K562 (cell line): ENCODE results near the gene CYP2R1. TPM values are rescaled to one million over a fixed set of nuclear protein-coding genes. Genes with fewer than 3 reads are reported as not detected.
A peak's percentile ranks its signal among the peaks of the same experiment; 100 is the strongest.

ENCODE experiments used
- ATAC-seq: fragments of 200-7000 bp; cut with Tn5 transposase; 3 replicates; pipeline ENCODE4 v1.9.1; 2020; ENCODE audit warnings: moderate library complexity
- BruUV-seq: library from RNA; stranded (reverse); fragments of 400-500 nt; replicated peaks from 2 replicates; lab custom pipeline; 2021; lab: Mats Ljungman, UMichigan
- CTCF ChIA-PET: fragments of 300-600 bp; formaldehyde crosslinking; extraction: SDS; loops from one replicate; lab custom pipeline; 2021; ENCODE audit warnings: low intra/inter-chr PET ratio; lab: Yijun Ruan, JAX
- POLR2A ChIA-PET: fragments of 300-600, 350-650 bp; sonication (Branson Sonifier 250); formaldehyde crosslinking; extraction: SDS; loops from one replicate; lab custom pipeline; 2021; ENCODE audit warnings: antibody characterized with exemption, inconsistent platforms; lab: Yijun Ruan, JAX
- DNase-seq, 4 experiments: peaks; one replicate each; pipeline versions ENCODE4 v3.0.0 to v3.0.0-alpha.2; 2011 to 2018; ENCODE audit warnings: low spot score in 3 of 4, mixed read lengths in 3 of 4; ENCODE audit errors: extremely low read depth in 1 of 4
- FAIRE-seq: peaks from 2 replicates; lab custom pipeline; 2011; peaks lifted over from hg19 to GRCh38; lab: Jason Lieb, UNC
- H2AFZ ChIP-seq: 2 replicates; pipeline ENCODE4 v1.6.0; 2011; ENCODE audit warnings: low read depth, low read length, control low read depth, inconsistent platforms
- H3K27ac ChIP-seq: fragments of 200-600 bp; 3 replicates; pipeline ENCODE4 v1.8.0; 2011; ENCODE audit warnings: low read depth, mild to moderate bottlenecking, control low read depth, inconsistent platforms, low read length, moderate library complexity, mixed read lengths; ENCODE audit errors: extremely low read depth
- H3K27me3 ChIP-seq, 2 experiments: fragments of 300-600 bp in 1 of 2; 2 replicates in 1 of 2; 3 replicates in 1 of 2; pipeline versions ENCODE4 v1.6.0 to v1.8.0; 2011; ENCODE audit warnings: inconsistent platforms in 2 of 2, low read length in 2 of 2, mild to moderate bottlenecking in 1 of 2, mixed read lengths in 1 of 2, moderate library complexity in 1 of 2; ENCODE audit not compliant: control insufficient read depth in 2 of 2, insufficient read depth in 2 of 2
- H3K36me3 ChIP-seq: fragments of 300-600 bp; 3 replicates; pipeline ENCODE4 v1.8.0; 2011; ENCODE audit warnings: mild to moderate bottlenecking, low read length, inconsistent platforms; ENCODE audit not compliant: control insufficient read depth, insufficient read depth
- H3K4me1 ChIP-seq, 2 experiments: fragments of 200-600 bp in 1 of 2; replicated peaks in 1 of 2; 2 replicates in 1 of 2; 3 replicates in 1 of 2; pipeline versions ENCODE4 v1.5.1 to v1.8.0; 2011; ENCODE audit warnings: inconsistent platforms in 2 of 2, low read length in 2 of 2, mild to moderate bottlenecking in 1 of 2, mixed read lengths in 1 of 2, moderate library complexity in 1 of 2; ENCODE audit not compliant: control insufficient read depth in 2 of 2, insufficient read depth in 2 of 2
- H3K4me2 ChIP-seq: 2 replicates; pipeline ENCODE4 v1.6.1; 2011; ENCODE audit warnings: low read length, control low read depth, inconsistent platforms, mixed read lengths; ENCODE audit not compliant: insufficient read depth
- H3K4me3 ChIP-seq: fragments of 200-600 bp; sonication (generic), shearing (Covaris generic); 2 replicates; pipeline ENCODE4 v1.5.1; 2016; ENCODE audit warnings: control low read depth, inconsistent platforms
- H3K79me2 ChIP-seq: fragments of 200-600 bp; 3 replicates; pipeline ENCODE4 v1.8.0; 2011; ENCODE audit warnings: low read length, inconsistent platforms; ENCODE audit not compliant: control insufficient read depth, insufficient read depth
- H3K9ac ChIP-seq, 2 experiments: 2 replicates each; pipeline versions ENCODE4 v1.6.0 to v1.6.1; 2011; ENCODE audit warnings: low read depth in 2 of 2, low read length in 2 of 2, control low read depth in 1 of 2, inconsistent platforms in 1 of 2, mild to moderate bottlenecking in 1 of 2, mixed read lengths in 1 of 2; ENCODE audit not compliant: insufficient read depth in 1 of 2
- H3K9me1 ChIP-seq: one replicate; pipeline ENCODE4 v1.6.0; 2011; ENCODE audit warnings: inconsistent platforms, mild to moderate bottlenecking, low read length, moderate library complexity; ENCODE audit not compliant: control insufficient read depth, insufficient read depth
- H3K9me3 ChIP-seq: replicated peaks from 2 replicates; pipeline ENCODE4 v1.5.1; 2011; ENCODE audit warnings: low read depth, low read length, inconsistent platforms; ENCODE audit not compliant: control insufficient read depth, insufficient read depth
- H4K20me1 ChIP-seq: replicated peaks from 2 replicates; pipeline ENCODE4 v1.6.1; 2011; ENCODE audit warnings: low read length, inconsistent platforms, mixed read lengths; ENCODE audit not compliant: control insufficient read depth, insufficient read depth
- CC2D1A ChIP-seq: fragments of 450-650 bp; IDR thresholded peaks from 2 replicates; pipeline ENCODE4 v1.6.1; 2017; ENCODE audit warnings: mild to moderate bottlenecking
- CEBPB ChIP-seq: fragments of 450-650 bp; IDR thresholded peaks from 2 replicates; pipeline ENCODE4 v1.6.1; 2016; ENCODE audit warnings: missing genetic modification characterization, missing compliant biosample characterization
- CEBPG ChIP-seq, 3 experiments: fragments of 200-800 bp in 1 of 3; sonication (Bioruptor generic) in 1 of 3; sonication (generic) in 1 of 3; formaldehyde crosslinking in 1 of 3; IDR thresholded peaks in 2 of 3; conservative IDR thresholded peaks in 1 of 3; 2 replicates each; pipeline versions ENCODE4 v1.6.1 to v1.8.0; 2016 to 2022; ENCODE audit warnings: missing compliant biosample characterization in 2 of 3, missing genetic modification characterization in 2 of 3, mild to moderate bottlenecking in 1 of 3, missing genetic modification reagents in 1 of 3
- EP400 ChIP-seq: fragments of 450-650 bp; IDR thresholded peaks from 2 replicates; pipeline ENCODE4 v1.6.1; 2017; ENCODE audit warnings: antibody characterized with exemption, mild to moderate bottlenecking, moderate library complexity
- HIVEP1 ChIP-seq: fragments of 250-450 bp; sonication (Bioruptor Pico); IDR thresholded peaks from 2 replicates; pipeline ENCODE4 v1.4.0; 2020; ENCODE audit warnings: mild to moderate bottlenecking
- LCOR ChIP-seq: sonication (generic); formaldehyde crosslinking; IDR thresholded peaks from 2 replicates; pipeline ENCODE4 v1.8.0; 2022; ENCODE audit warnings: mild to moderate bottlenecking, missing genetic modification reagents
- MAFF ChIP-seq: IDR thresholded peaks from 2 replicates; pipeline ENCODE4 v1.6.1; 2012; ENCODE audit warnings: low read length, improper control_type of control experiment
- MAFK ChIP-seq: IDR thresholded peaks from 2 replicates; pipeline ENCODE4 v1.6.1; 2011; ENCODE audit warnings: low read length, improper control_type of control experiment
- MECOM ChIP-seq: fragments of 250-450 bp; sonication (Bioruptor Pico); IDR thresholded peaks from 2 replicates; pipeline ENCODE4 v1.8.0; 2022; ENCODE audit warnings: inconsistent platforms
- MTA3 ChIP-seq: fragments of 450-650 bp; formaldehyde crosslinking; IDR thresholded peaks from 2 replicates; pipeline ENCODE4 v1.6.1; 2017; ENCODE audit warnings: mild to moderate bottlenecking, borderline replicate concordance
- POLR2AphosphoS5 ChIP-seq: IDR thresholded peaks from 2 replicates; pipeline ENCODE4 v1.6.1; 2011; ENCODE audit warnings: mild to moderate bottlenecking, low read depth, low read length, moderate library complexity; ENCODE audit not compliant: control insufficient read depth, insufficient read depth
- RNF2 ChIP-seq: sonication (generic); IDR thresholded peaks from 2 replicates; pipeline ENCODE4 v1.6.1; 2016
- SP1 ChIP-seq: sonication (generic); formaldehyde crosslinking; IDR thresholded peaks from 2 replicates; pipeline ENCODE4 v1.8.1; 2022; ENCODE audit warnings: mild to moderate bottlenecking, missing genetic modification reagents
- TAF1 ChIP-seq: IDR thresholded peaks from 2 replicates; pipeline ENCODE4 v1.6.1; 2011; ENCODE audit warnings: mild to moderate bottlenecking, low read length, moderate library complexity; ENCODE audit not compliant: insufficient read depth, control insufficient read depth, severe bottlenecking; ENCODE audit errors: extremely low read depth
- TRIM24 ChIP-seq, 2 experiments: fragments of 450-650 bp; IDR thresholded peaks; 2 replicates each; pipeline ENCODE4 v1.6.1; 2016
- ZNF316 ChIP-seq: fragments of 450-650 bp; IDR thresholded peaks from 2 replicates; pipeline ENCODE4 v1.6.1; 2016
- ZNF584 ChIP-seq: fragments of 200-800 bp; sonication (Bioruptor generic); IDR thresholded peaks from 2 replicates; pipeline ENCODE4 v1.6.1; 2016; ENCODE audit warnings: low read depth, mild to moderate bottlenecking, missing genetic modification characterization, missing compliant biosample characterization
- ZNF644 ChIP-seq: fragments of 200-800 bp; sonication (Bioruptor generic); IDR thresholded peaks from 2 replicates; pipeline ENCODE4 v1.6.1; 2016; ENCODE audit warnings: low read depth, missing genetic modification characterization, missing compliant biosample characterization
- ZNF717 ChIP-seq: fragments of 250-450 bp; sonication (Bioruptor Pico); IDR thresholded peaks from 2 replicates; pipeline ENCODE4 v1.5.0; 2021
- ZSCAN32 ChIP-seq: fragments of 450-650 bp; formaldehyde crosslinking; IDR thresholded peaks from 2 replicates; pipeline ENCODE4 v1.4.0; 2020; ENCODE audit warnings: mild to moderate bottlenecking, moderate library complexity
- WGBS: fragments of 100-300 bp; shearing (Covaris generic); methylation state at CpG from one replicate; pipeline ENCODE4 v1.1.6; 2016; ENCODE audit warnings: low coverage, mixed read lengths; ENCODE audit not compliant: insufficient coverage; ENCODE audit errors: missing lambda C conversion rate; 5-methylcytosine and 5-hydroxymethylcytosine counted together
- in situ Hi-C: fragments of 300-500 bp; cut with MboI; formaldehyde crosslinking; loops from 4 replicates; pipeline ENCODE4 v1.15.0; 2018; ENCODE audit warnings: inconsistent platforms, mixed read lengths
- intact Hi-C: fragments of 100-400 bp; cut with micrococcal nuclease; formaldehyde crosslinking; loops from 2 replicates; pipeline ENCODE4 v1.14.2; 2022
- polyA plus RNA-seq, 8 experiments: library from polyadenylated mRNA; depleted of rRNA in 4 of 8; stranded (reverse) in 5 of 8; unstranded in 3 of 8; fragments of >200 nt; fragmentation: Nextera tagmentation in 2 of 8; fragmentation: Illumina TruSeq in 1 of 8; extraction: Ambion mirVana in 2 of 8; extraction: Trizol in 1 of 8; gene quantifications; 2 replicates each; pipeline versions ENCODE4 v1.2.1 to v1.2.3, GENCODE V29; 2011 to 2014; ENCODE audit warnings: inconsistent platforms in 1 of 8, missing spikeins in 1 of 8
- total RNA-seq, 7 experiments: library from RNA; depleted of rRNA in 6 of 7; stranded (reverse); fragments of >200 nt in 6 of 7; fragmentation: Illumina TruSeq in 2 of 7; extraction: Trizol in 2 of 7; gene quantifications; 2 replicates each; pipeline versions ENCODE4 v1.2.1 to v1.2.3, GENCODE V29; 2011 to 2021; ENCODE audit warnings: low replicate concordance in 1 of 7
- TF ChIP-seq, protein P1 (sequence below): fragments of 450-650 bp; formaldehyde crosslinking; IDR thresholded peaks from 2 replicates; pipeline ENCODE4 v1.4.0; 2022; ENCODE audit warnings: mild to moderate bottlenecking, moderate library complexity
- TF ChIP-seq, protein P2 (sequence below), 2 experiments: fragments of 450-650 bp in 1 of 2; sonication (generic) in 1 of 2; formaldehyde crosslinking in 1 of 2; IDR thresholded peaks in 1 of 2; conservative IDR thresholded peaks in 1 of 2; 2 replicates each; pipeline versions ENCODE4 v1.6.1 to v1.8.1; 2016 to 2023; ENCODE audit warnings: mild to moderate bottlenecking in 2 of 2, moderate library complexity in 2 of 2, inconsistent platforms in 1 of 2, missing genetic modification reagents in 1 of 2
- TF ChIP-seq, protein P3 (sequence below): sonication (generic); formaldehyde crosslinking; IDR thresholded peaks from 2 replicates; pipeline ENCODE4 v1.9.0; 2022; ENCODE audit warnings: mild to moderate bottlenecking, missing genetic modification reagents

The CYP2R1 gene
- total and polyA plus RNA-seq, 9 of the 15 experiments (the other 6 are each of a cell fraction or from before 2014, with no cell fraction given): 19.4 to 40.5 (median 29.4) TPM

DNA sequence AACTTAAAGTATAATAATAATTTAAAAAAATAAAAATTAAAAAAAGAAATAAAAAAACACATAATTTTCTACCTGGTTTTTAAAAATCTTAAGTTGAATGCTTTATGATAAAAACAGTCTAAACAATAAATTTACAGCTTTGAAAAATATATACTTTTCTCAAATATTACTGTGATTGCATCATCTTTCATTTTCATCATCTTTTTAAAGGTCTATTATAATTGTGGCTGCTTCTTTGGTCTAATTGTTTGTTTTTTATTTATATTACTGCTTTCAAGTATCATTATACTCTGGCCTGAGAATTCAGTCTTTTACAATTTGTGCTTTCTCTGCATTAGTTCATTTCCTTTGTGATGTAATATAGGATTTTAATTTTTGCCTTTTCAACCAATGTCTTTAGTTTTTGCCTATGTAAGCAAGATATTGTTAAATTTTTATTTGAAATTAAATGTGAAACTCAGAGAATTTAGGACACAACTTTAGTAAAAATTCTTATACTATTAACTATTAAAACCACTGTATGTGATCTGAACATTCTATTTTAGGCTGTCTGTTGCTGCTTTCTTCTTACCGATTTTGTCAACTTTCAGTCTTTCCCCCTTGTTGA is 7.3 kb downstream of the CYP2R1 start:
- FAIRE-seq (no peak), ATAC-seq (no peak), DNase-seq (no peak)
- H3K9me3 ChIP-seq: no peaks in the 10 kb centered on the region
- no peak overlapping the region for H3K27ac ChIP-seq
- no peak overlapping the region for H3K9ac ChIP-seq
- CTCF ChIA-PET: no interaction called here
- H3K4me2 ChIP-seq: no peak overlapping the region
- H3K4me1 ChIP-seq: peaks cover 2 to 5% of the 10 kb centered on the region in 2 experiments; a peak in 3 of 5 replicates
- POLR2A ChIA-PET: no interaction called here
- in situ Hi-C loops (no loop called here), intact Hi-C loops (no loop called here)
- no peaks in the 10 kb centered on the region for H3K9me1 ChIP-seq
- H3K27me3 ChIP-seq: no peaks in the 10 kb centered on the region
- no TSS peak for BruUV-seq
- no peak overlapping the region for H2AFZ ChIP-seq
- no peaks in the 10 kb centered on the region; the same call in 1 of the 2 replicates for H4K20me1 ChIP-seq
- H3K79me2 ChIP-seq: peaks cover 10% of the 10 kb centered on the region; the same call in 1 of the 3 replicates
- H3K4me3 ChIP-seq: no peak overlapping the region
- 86% methylated on average over 1 of the region's 1 CpG for WGBS
- peaks cover 3% of the 10 kb centered on the region; the same call in 2 of the 3 replicates for H3K36me3 ChIP-seq
- TF ChIP-seq, protein P1, sequence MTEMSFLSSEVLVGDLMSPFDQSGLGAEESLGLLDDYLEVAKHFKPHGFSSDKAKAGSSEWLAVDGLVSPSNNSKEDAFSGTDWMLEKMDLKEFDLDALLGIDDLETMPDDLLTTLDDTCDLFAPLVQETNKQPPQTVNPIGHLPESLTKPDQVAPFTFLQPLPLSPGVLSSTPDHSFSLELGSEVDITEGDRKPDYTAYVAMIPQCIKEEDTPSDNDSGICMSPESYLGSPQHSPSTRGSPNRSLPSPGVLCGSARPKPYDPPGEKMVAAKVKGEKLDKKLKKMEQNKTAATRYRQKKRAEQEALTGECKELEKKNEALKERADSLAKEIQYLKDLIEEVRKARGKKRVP (CRISPR knock-in tag): peak; percentile 83
- no peak for TF ChIP-seq SP1 (CRISPR knock-in tag)
- TF ChIP-seq, protein P2, sequence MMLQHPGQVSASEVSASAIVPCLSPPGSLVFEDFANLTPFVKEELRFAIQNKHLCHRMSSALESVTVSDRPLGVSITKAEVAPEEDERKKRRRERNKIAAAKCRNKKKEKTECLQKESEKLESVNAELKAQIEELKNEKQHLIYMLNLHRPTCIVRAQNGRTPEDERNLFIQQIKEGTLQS (IDR thresholded peaks at IDR 0.05): peak; percentile 92
- TF ChIP-seq, protein P2 (CRISPR knock-in tag; conservative IDR thresholded peaks at IDR 0.05): no peak
- no peak for TF ChIP-seq CC2D1A
- no peak for TF ChIP-seq ZNF644 (tag)
- TF ChIP-seq, protein P3, sequence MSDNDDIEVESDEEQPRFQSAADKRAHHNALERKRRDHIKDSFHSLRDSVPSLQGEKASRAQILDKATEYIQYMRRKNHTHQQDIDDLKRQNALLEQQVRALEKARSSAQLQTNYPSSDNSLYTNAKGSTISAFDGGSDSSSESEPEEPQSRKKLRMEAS (CRISPR knock-in tag): no peak
- no peak for TF ChIP-seq HIVEP1
- TF ChIP-seq ZNF717 (CRISPR knock-in tag): 0 out of 2 replicates have a peak, but pooled peaks have one; percentile 39
- TF ChIP-seq ZNF316: peak; percentile 80
- peak; percentile 95 for TF ChIP-seq TRIM24 (IDR thresholded peaks at IDR 0.05)
- peak; percentile 59 for TF ChIP-seq CEBPB (tag)
- peak; percentile 29; the same call in 1 of the 2 replicates for TF ChIP-seq MAFF
- TF ChIP-seq MECOM (CRISPR knock-in tag): no peak
- no peak for TF ChIP-seq ZNF584 (CRISPR knock-in tag)
- no peak for TF ChIP-seq EP400
- TF ChIP-seq TAF1: no peak
- TF ChIP-seq MTA3: no peak
- TF ChIP-seq RNF2: no peak
- no peak for TF ChIP-seq POLR2AphosphoS5
- TF ChIP-seq ZSCAN32 (CRISPR knock-in tag): peak; percentile 82
- peak; percentile 32; the same call in 1 of the 2 replicates for TF ChIP-seq MAFK
- no peak for TF ChIP-seq CEBPG (CRISPR knock-in tag; IDR thresholded peaks at IDR 0.05)
- peak; percentile 82 to 96 for TF ChIP-seq CEBPG (tag; conservative IDR thresholded peaks at IDR 0.05 in 1 of 2, IDR thresholded peaks at IDR 0.05 in 1 of 2)
- no peak for TF ChIP-seq LCOR
